ENCODE measurements around the gene EP400.
A peak's percentile ranks its signal among the peaks of the same experiment; 100 is the strongest.
"Not testable (repeated sequence)": the region's sequence is repeated elsewhere in the genome, so short reads cannot be mapped to it uniquely, and the experiment has no call there.

Gene EP400

GRCh38 chr12:132070298-132070697 is 120.6 kb downstream of the EP400 start:
- no peak for DNase-seq

- DNase-seq: peak; percentile 76
Observed at GRCh38 chr12:132071040-132071810, 121.5 kb downstream of the EP400 start.

GRCh38 chr12:132071830-132072384 is 122.2 kb downstream of the EP400 start:
- no peak for DNase-seq

GRCh38 chr12:132074216-132074615 is 124.5 kb downstream of the EP400 start:
- no peak for DNase-seq

- no peak for DNase-seq
Observed at GRCh38 chr12:132075026-132075713, 125.4 kb downstream of the EP400 start.

GRCh38 chr12:132075714-132076553 is 126.2 kb downstream of the EP400 start:
- no peak for DNase-seq

GRCh38 chr12:132076711-132077110 is 127.0 kb downstream of the EP400 start:
- no peak for DNase-seq

GRCh38 chr12:132077322-132078100 is 127.8 kb downstream of the EP400 start:
- DNase-seq: no peak

GRCh38 chr12:132078190-132078589 is 128.4 kb downstream of the EP400 start:
- no peak for DNase-seq

GRCh38 chr12:132079200-132079599 is 129.5 kb downstream of the EP400 start:
- DNase-seq: no peak

- no peak for DNase-seq
Observed at GRCh38 chr12:132079695-132080094, 130.0 kb downstream of the EP400 start.

- not testable (repeated sequence) for DNase-seq
Observed at GRCh38 chr12:132080515-132080914, 130.8 kb downstream of the EP400 start.

GRCh38 chr12:132081423-132081822 is 131.7 kb downstream of the EP400 start:
- no peak for DNase-seq

- no peak for DNase-seq
Observed at GRCh38 chr12:132083614-132083940, 133.8 kb downstream of the EP400 start.

- peak; percentile 94 for DNase-seq
Observed at GRCh38 chr12:132083941-132084620, 134.3 kb downstream of the EP400 start.

- DNase-seq: peak; percentile 55
Observed at GRCh38 chr12:132084621-132085290, 135.0 kb downstream of the EP400 start.

- DNase-seq: no peak
Observed at GRCh38 chr12:132085291-132085635, 135.5 kb downstream of the EP400 start.

GRCh38 chr12:132089407-132089910 is 139.7 kb downstream of the EP400 start:
- DNase-seq: no peak

GRCh38 chr12:132094269-132094891 is 144.6 kb downstream of the EP400 start:
- no peak for DNase-seq

GRCh38 chr12:132095520-132096409 is 146.0 kb downstream of the EP400 start:
- DNase-seq: no peak
